ACHN (cell line): ENCODE data around the gene TUSC1.

Experiments
- DNase-seq: peaks from one replicate; pipeline ENCODE4 v3.0.0-alpha.2; 2015
- in situ Hi-C: cut with HindIII; loops from 2 replicates; pipeline ENCODE4 v1.10.0; 2017; ENCODE audit warnings: low sequenced_read_pairs, low pct_ligation_motif_present, low pct_unique_long_range_greater_than_20kb

The TUSC1 gene

DNA sequence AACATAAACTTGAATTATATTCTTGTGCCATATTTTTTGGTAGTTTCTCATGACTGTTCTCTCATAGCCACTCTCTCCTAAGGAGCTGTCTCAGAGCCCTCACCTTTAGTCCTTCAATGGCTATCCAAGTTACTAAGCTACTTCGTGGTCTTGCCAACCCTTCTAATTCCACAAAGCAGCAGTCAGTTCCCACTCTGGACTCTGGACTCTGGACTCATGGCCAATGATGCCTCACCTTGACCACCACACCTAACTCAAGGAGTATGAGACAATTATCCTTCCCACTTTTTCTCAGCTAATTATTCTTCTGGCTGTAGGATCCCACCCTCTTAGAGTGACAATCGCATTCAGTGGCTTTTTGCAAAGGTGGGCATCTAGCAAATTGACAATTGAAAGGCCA lies 42.2 kb downstream of the TUSC1 start:
- no peak for DNase-seq
- in situ Hi-C loops, result no loop called here

DNA sequence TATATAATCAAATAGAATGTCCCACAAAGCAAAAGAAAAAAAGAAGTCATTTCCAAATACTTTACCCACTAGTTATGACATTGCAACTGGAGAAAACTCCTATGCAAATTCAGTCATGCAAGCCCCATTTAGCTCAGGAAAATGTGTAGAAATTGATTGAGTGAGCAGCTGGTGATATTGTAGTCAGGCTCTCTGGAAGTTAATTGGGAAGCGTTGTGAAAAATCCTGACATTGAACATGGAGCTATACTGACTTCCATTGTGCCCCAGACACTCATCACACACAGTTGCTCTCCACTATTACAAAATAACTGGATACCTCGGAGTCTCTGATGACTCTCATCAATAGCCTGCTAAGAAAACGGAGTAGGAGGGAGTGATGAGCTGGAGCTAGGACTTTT lies 49.0 kb downstream of the TUSC1 start:
- in situ Hi-C loops, result no loop called here
- DNase-seq, result no peak
